ENCODE results near the gene CCNI.

DNA sequence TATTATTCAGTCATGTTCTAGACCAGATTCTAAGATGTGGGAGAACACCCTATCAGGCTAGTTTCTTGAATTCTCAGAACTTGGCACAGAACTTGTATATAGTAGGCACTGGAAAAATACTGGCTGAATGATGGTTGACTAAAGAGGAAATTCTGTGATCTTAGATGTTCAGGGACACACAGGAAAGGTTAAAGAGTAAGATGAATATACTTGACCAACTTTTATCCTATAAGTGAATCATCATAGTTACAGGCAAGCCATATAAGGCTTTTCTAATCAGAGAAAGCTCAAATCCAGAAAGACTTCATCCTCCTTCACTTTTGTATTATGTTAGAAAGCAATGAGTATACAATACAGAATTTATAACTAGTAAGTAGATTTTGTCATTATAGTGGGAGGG, 72.4 kb downstream of the CCNI start:
- TF ChIP-seq EZH2 (optimal IDR thresholded peaks at IDR 0.05; ENCODE audit: low read depth, low read length) (no peak), CTCF (IDR thresholded peaks at IDR 0.05; ENCODE audit: low read length) (no peak), EZH2phosphoT487 (IDR thresholded peaks at IDR 0.05; ENCODE audit: low read length) (no peak)

All from MM.1S (cell line).